ENCODE measurements around the gene TRIM47.
"Not testable (repeated sequence)": the region's sequence is repeated elsewhere in the genome, so short reads cannot be mapped to it uniquely, and the experiment has no call there.

TRIM47 gene

GRCh38 chr17:75854101-75854748 lies 24.2 kb downstream of the TRIM47 start:
- no peaks in the 10 kb centered on the region for H3K9me3 Mint-ChIP-seq
- H3K4me1 Mint-ChIP-seq = peaks cover 36% of the 10 kb centered on the region
- DNase-seq = no peak

GRCh38 chr17:75853433-75853832 lies 24.9 kb downstream of the TRIM47 start:
- H3K36me3 Mint-ChIP-seq (ENCODE audit: low read depth) = peaks cover 3% of the 10 kb centered on the region
- H3K27me3 Mint-ChIP-seq = no peaks in the 10 kb centered on the region
- H3K27ac Mint-ChIP-seq = no peak overlapping the region
- no peaks in the 10 kb centered on the region for H3K9me3 Mint-ChIP-seq
- H3K4me1 Mint-ChIP-seq = peaks cover 31% of the 10 kb centered on the region
- no peak overlapping the region for H3K4me3 Mint-ChIP-seq
- no peak for DNase-seq
- no peak for ATAC-seq

More at GRCh38 chr17:75854101-75854748, 24.2 kb downstream of the TRIM47 start:
- peaks cover 3% of the 10 kb centered on the region for H3K36me3 Mint-ChIP-seq (ENCODE audit: low read depth)
- no peak overlapping the region for H3K27ac Mint-ChIP-seq
- H3K4me3 Mint-ChIP-seq = no peak overlapping the region
- ATAC-seq = no peak
- no peaks in the 10 kb centered on the region for H3K27me3 Mint-ChIP-seq

DNA sequence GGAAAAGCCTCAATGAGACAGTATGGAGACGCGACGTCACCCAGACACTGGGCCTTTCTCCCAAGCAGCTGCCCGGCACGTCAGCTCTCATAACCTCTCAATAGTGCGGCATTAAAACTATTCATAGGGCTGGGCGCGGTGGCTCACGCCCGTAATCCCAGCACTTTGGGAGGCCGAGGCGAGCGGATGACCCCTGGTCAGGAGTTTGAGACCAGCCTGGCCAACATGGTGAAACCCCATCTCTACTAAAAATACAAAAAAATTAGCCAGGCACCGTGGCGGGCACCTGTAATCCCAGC lies 26.7 kb downstream of the TRIM47 start:
- peaks cover 26% of the 10 kb centered on the region for H3K4me1 Mint-ChIP-seq
- not testable (repeated sequence) for H3K27ac Mint-ChIP-seq; ATAC-seq; H3K27me3 Mint-ChIP-seq; H3K4me3 Mint-ChIP-seq; H3K36me3 Mint-ChIP-seq (ENCODE audit: low read depth); H3K9me3 Mint-ChIP-seq; DNase-seq

- H3K4me1 Mint-ChIP-seq = peaks cover 21% of the 10 kb centered on the region
- no peak overlapping the region for H3K27ac Mint-ChIP-seq
- H3K9me3 Mint-ChIP-seq = no peaks in the 10 kb centered on the region
- ATAC-seq = no peak
- no peak overlapping the region for H3K4me3 Mint-ChIP-seq
- peaks cover 5% of the 10 kb centered on the region for H3K36me3 Mint-ChIP-seq (ENCODE audit: low read depth)
- H3K27me3 Mint-ChIP-seq = no peaks in the 10 kb centered on the region
- no peak for DNase-seq
Measured at GRCh38 chr17:75850928-75851692, 27.3 kb downstream of the TRIM47 start.

- no peak for DNase-seq
- ATAC-seq = no peak
- H3K27ac Mint-ChIP-seq = no peak overlapping the region
- no peaks in the 10 kb centered on the region for H3K27me3 Mint-ChIP-seq
- H3K36me3 Mint-ChIP-seq (ENCODE audit: low read depth) = peaks cover 5% of the 10 kb centered on the region
- H3K9me3 Mint-ChIP-seq = no peaks in the 10 kb centered on the region
- H3K4me1 Mint-ChIP-seq = peaks cover 31% of the 10 kb centered on the region
- no peak overlapping the region for H3K4me3 Mint-ChIP-seq
Measured at GRCh38 chr17:75849724-75850123, 28.7 kb downstream of the TRIM47 start.

- peaks cover 26% of the 10 kb centered on the region for H3K4me1 Mint-ChIP-seq
- no peaks in the 10 kb centered on the region for H3K9me3 Mint-ChIP-seq
- no peaks in the 10 kb centered on the region for H3K27me3 Mint-ChIP-seq
- ATAC-seq = no peak
- no peak for DNase-seq
- no peak overlapping the region for H3K27ac Mint-ChIP-seq
- H3K36me3 Mint-ChIP-seq (ENCODE audit: low read depth) = peaks cover 5% of the 10 kb centered on the region
- H3K4me3 Mint-ChIP-seq = no peak overlapping the region
Measured at GRCh38 chr17:75849279-75849646, 29.1 kb downstream of the TRIM47 start.

- Mint-ChIP-seq H3K4me1 (peaks cover 25% of the 10 kb centered on the region), H3K27me3 (no peaks in the 10 kb centered on the region), H3K36me3 (ENCODE audit: low read depth) (peaks cover 5% of the 10 kb centered on the region), H3K4me3 (no peak overlapping the region), H3K27ac (no peak overlapping the region), H3K9me3 (no peaks in the 10 kb centered on the region)
- ATAC-seq = no peak
- DNase-seq = peak; percentile 89
Measured at GRCh38 chr17:75848523-75849278, 29.7 kb downstream of the TRIM47 start.

- Mint-ChIP-seq H3K9me3 (no peaks in the 10 kb centered on the region), H3K4me1 (peaks cover 19% of the 10 kb centered on the region), H3K36me3 (ENCODE audit: low read depth) (peaks cover 5% of the 10 kb centered on the region), H3K27ac (no peak overlapping the region), H3K27me3 (no peaks in the 10 kb centered on the region), H3K4me3 (no peak overlapping the region)
- ATAC-seq = no peak
- no peak for DNase-seq
Measured at GRCh38 chr17:75847614-75848522, 30.5 kb downstream of the TRIM47 start.

- no peaks in the 10 kb centered on the region for H3K27me3 Mint-ChIP-seq
- no peaks in the 10 kb centered on the region for H3K9me3 Mint-ChIP-seq
- DNase-seq = no peak
- H3K4me3 Mint-ChIP-seq = no peak overlapping the region
- H3K36me3 Mint-ChIP-seq (ENCODE audit: low read depth) = peaks cover 8% of the 10 kb centered on the region
- H3K4me1 Mint-ChIP-seq = peaks cover 22% of the 10 kb centered on the region
- no peak for ATAC-seq
- no peak overlapping the region for H3K27ac Mint-ChIP-seq
Measured at GRCh38 chr17:75846692-75847613, 31.4 kb downstream of the TRIM47 start.

- H3K27ac Mint-ChIP-seq = no peak overlapping the region
- peaks cover 23% of the 10 kb centered on the region for H3K4me1 Mint-ChIP-seq
- no peaks in the 10 kb centered on the region for H3K27me3 Mint-ChIP-seq
- DNase-seq (no peak), ATAC-seq (no peak)
- H3K9me3 Mint-ChIP-seq = no peaks in the 10 kb centered on the region
- peaks cover 8% of the 10 kb centered on the region for H3K36me3 Mint-ChIP-seq (ENCODE audit: low read depth)
- H3K4me3 Mint-ChIP-seq = no peak overlapping the region
Measured at GRCh38 chr17:75845933-75846691, 32.3 kb downstream of the TRIM47 start.

GRCh38 chr17:75845058-75845711 lies 33.2 kb downstream of the TRIM47 start:
- Mint-ChIP-seq H3K27me3 (no peaks in the 10 kb centered on the region), H3K4me3 (peak overlapping the region; percentile 69), H3K36me3 (ENCODE audit: low read depth) (peaks cover 8% of the 10 kb centered on the region), H3K9me3 (no peaks in the 10 kb centered on the region), H3K4me1 (peaks cover 23% of the 10 kb centered on the region), H3K27ac (peak overlapping the region; percentile 72)
- DNase-seq = peak; percentile 76
- peak; percentile 73 for ATAC-seq

GRCh38 chr17:75844530-75845057 lies 33.8 kb downstream of the TRIM47 start:
- H3K4me3 Mint-ChIP-seq = peak overlapping the region; percentile 92
- peaks cover 5% of the 10 kb centered on the region for H3K36me3 Mint-ChIP-seq (ENCODE audit: low read depth)
- peaks cover 23% of the 10 kb centered on the region for H3K4me1 Mint-ChIP-seq

More at GRCh38 chr17:75844530-75845057, 33.8 kb downstream of the TRIM47 start:
- H3K27ac Mint-ChIP-seq = peak overlapping the region; percentile 94
- no peak for DNase-seq
- peak; percentile 14 for ATAC-seq
- H3K27me3 Mint-ChIP-seq = no peaks in the 10 kb centered on the region
- no peaks in the 10 kb centered on the region for H3K9me3 Mint-ChIP-seq

Data from activated naive CD8-positive, alpha-beta T cell treated with anti-CD3 and anti-CD28 coated beads, Interleukin-2, amount 50 U/mL, for 24 hours (primary cell).